Caki2 (cell line): Measurements from ENCODE around the gene CCNG2. TPM values are rescaled to one million over a fixed set of nuclear protein-coding genes. Genes with fewer than 3 reads are reported as not detected.

Source experiments
- DNase-seq: peaks from one replicate; pipeline ENCODE4 v3.0.0-alpha.2; 2015; ENCODE audit warnings: low read depth
- in situ Hi-C: cut with HindIII; loops from 2 replicates; pipeline ENCODE4 v1.10.0; 2016; ENCODE audit warnings: low sequenced_read_pairs, low pct_unique_long_range_greater_than_20kb, mixed read lengths
- total RNA-seq: library from RNA; depleted of rRNA; stranded (reverse); fragments of >200 nt; shearing (Covaris generic); gene quantifications from 2 replicates; pipeline ENCODE4 v1.2.3, GENCODE V29; 2014; ENCODE audit warnings: low replicate concordance

Gene CCNG2
- total RNA-seq, 1 experiment from 2014 or later = 46.9 TPM

DNA sequence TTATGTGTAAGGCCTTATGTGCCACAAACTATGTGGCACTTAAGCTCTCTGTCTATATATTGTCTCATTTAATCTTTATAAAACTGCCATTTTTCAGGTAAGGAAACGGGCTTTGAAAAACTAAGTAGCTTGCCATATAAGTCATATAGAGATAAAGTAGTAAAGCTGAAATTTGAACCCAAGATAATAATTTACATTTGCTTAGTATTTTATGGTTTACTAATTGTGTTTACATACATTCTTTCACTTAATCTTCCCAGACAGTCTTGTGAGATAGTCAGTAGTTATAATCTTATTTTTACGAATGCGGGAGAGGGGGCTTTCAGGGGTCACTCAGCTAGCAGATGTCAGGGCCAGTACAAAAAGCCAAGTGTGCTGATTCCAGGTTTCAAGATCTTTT lies 13.9 kb upstream of the CCNG2 start:
- DNase-seq = no peak
- in situ Hi-C loops = no loop called here

DNA sequence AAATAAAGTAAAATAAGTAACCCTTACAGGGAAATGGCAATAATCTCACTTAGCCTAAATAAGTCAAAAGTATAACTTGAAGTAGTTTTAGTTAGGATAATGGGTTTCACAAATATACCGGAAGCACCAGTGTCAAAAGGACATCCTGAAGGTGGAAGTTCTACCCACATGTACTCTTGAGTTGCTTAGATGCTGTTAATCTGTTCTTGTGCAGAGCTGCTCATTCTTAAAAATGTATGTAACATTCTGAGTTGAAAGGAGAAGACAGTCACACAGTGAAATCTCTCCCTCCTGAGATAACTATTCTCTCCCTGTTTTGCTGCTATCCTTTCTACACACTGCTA lies 11.2 kb upstream of the CCNG2 start:
- no peak for DNase-seq
- in situ Hi-C loops = no loop called here

DNA sequence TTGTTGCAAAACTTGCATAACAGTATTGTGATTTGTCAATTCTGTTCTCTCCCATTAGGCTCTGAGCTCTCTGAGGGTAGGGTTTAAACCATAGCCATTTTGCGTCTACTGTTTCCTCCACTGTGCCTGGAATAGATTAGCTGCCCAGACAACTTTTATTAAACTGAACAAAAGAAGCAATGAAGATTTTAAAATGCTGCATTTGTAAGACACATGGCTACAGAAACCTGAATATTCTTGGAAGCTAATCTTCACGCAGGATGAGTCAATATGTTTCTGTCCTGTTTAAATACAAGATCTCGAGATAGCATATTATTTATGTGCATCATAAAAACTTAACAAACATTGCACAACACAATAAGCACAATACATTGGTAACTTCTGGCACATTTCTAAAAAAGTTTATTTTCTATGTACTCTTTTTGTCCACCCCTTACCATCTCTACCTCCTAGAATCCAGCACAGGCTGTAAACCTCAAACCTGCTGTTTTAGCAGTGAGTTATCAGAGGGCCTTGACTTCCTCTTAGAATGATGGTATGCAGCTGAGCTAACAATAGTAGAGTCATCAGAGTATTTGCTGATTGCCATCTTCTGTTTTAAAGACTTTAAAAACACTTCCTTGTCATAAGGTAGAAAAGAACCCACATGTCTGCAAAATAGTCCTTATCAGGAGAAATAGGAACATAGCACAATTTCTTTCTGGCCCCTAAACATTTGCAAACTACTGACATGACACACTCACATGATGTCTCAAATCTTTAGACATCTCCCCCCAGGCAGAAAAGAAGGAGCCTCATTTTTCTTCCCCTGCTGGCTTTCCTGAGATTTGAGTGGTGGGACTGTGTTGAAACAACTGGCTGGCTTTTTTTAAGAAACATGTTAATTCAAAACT lies 10.6 kb upstream of the CCNG2 start:
- in situ Hi-C loops = no loop called here

DNA sequence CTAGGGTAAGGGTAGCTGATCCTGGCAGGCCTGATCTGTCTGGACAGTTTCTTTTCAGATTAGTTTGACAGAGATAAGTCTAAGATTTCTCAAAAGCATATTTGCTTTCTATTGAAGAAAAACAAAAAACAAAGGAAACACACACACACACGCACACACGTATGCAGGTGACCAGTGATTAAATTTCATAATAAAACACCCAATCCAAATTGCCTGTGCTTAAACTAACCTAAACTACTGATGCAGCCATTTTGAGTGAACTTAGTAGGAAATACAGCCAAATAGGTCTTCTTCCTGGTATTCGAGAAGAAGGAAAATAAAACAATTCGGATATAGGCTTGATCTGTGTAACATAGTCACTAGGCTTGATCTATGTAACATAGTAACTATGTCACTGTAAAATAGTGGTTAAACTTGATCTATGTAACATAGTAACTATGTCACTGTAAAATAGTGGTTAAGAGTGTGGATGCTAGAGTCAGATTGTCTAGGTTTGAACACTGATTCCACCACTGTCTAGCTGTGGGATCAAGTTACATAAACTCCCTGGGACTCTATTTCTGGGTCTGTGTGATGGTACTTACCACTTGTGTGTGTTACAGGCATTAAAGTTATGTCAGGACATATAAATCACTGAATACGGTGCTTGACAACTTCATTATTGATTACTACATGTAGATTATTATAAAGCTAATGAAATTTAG lies 9.8 kb upstream of the CCNG2 start:
- in situ Hi-C loops = no loop called here
- no peak for DNase-seq

More for the DNA sequence above, 10.6 kb upstream of the CCNG2 start:
- no peak for DNase-seq

DNA sequence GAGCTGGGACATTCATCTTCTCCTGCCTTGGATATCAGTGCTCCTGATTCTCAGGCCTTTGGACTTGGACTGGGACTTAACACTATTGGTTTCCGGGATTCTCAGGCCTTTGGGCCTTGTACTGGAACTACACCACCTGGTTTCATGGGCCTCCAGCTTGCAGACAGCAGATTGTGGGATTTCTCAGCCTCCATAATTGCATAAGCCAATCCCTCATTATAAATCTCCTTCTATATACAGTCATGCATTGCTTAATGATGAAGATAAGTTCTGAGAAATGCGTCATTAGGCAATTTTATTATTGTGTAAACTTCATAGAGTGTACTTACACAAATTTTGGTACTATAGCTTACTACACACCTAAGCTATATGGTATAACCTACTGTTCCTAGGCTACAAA lies 8.9 kb upstream of the CCNG2 start:
- in situ Hi-C loops = no loop called here
- no peak for DNase-seq

DNA sequence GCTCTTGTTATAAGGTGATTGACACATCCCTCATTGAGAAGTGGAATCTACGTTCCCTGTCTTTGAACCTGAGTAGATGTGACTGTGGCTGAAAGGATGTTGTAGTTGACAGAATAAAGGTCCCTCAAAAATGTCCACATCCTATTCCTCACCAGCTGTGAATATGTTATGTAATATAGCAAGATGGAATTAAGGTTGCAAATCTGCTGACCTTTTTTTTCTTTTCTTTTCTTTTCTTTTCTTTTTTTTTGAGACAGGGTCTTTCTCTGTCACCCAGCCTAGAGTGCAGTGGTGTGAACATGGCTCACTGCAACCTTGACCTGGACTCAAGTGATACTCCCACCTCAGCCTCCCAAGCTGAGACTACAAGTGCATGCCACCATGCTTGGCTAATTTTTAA lies 7.2 kb upstream of the CCNG2 start:
- in situ Hi-C loops = no loop called here
- DNase-seq = no peak

DNA sequence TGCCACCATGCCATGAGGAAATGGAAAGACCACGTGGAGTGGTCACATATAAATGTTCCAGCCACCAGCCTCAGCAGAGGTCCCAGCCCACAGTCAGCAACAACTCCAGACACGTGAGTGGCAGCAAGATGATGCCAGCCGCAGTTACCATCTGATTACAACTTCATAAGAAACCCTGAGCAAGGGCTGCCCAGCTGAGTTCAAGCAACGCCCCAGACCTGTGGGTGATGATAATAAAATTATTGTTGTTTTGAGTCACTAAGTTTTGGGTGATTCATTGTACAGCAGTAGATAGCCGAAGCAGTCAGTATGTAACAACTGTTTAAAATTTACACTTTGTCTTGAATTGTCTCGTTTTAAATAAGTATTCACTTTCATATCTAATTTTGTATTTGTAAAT lies 5.8 kb upstream of the CCNG2 start:
- in situ Hi-C loops = no loop called here
- no peak for DNase-seq

DNA sequence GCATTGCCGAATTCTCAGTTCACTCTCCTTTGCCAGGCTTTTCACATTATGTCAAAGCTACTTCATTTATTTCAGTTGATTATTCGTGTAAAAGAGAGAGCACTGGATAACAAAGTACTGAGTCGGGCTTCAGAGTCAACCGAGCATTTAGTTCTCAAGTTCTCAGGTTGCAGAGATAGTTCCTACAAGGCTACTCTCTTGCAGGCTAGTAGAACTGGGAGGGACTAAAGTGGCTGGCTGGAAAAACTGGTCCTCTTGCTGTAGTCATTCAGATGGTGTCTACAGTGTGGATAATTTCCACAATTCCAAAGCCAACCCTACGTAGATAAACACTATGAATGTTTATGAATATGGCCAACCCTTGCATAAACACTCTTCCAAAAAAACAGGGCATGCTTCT lies 4.6 kb upstream of the CCNG2 start:
- in situ Hi-C loops = no loop called here
- DNase-seq = no peak

DNA sequence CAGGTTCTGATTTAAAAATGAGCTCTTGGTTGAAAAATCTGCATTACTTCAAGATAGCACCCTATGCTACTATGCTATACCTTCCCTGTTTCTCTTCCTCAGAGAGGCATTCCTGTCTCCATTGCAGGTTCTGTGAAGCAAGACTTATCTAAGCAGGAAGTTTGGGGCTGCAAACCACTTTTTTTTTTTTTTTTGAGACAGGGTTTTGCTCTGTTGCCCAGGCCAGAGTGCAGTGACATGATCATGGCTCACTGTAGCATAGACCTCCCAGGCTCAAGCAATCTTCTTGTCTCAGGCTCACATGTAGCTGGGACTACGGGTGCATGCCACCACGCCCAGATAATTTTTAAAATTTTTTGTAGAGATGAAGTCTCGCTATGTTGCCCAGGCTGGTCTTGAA lies 4.0 kb upstream of the CCNG2 start:
- DNase-seq = peak; percentile 23
- in situ Hi-C loops = no loop called here

DNA sequence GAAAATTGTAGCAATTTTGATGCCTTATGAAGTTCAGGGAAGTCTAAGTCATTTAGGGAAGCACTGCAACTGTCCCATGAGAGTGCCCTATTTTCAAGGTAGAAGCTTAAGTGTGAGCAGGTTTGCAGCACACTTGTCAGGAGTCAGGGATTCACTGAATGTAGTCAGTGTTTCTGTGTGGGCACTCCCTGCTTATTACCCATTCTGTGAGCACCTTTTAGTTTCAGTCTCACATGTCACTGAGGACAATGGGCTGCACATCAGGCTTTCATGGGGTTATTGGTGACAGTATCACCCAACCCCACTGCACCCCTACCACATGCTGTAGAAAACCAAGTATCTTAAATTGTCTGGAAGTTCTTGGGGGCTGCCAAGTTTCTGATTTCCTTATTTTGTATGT lies 2.9 kb upstream of the CCNG2 start:
- in situ Hi-C loops = no loop called here

DNA sequence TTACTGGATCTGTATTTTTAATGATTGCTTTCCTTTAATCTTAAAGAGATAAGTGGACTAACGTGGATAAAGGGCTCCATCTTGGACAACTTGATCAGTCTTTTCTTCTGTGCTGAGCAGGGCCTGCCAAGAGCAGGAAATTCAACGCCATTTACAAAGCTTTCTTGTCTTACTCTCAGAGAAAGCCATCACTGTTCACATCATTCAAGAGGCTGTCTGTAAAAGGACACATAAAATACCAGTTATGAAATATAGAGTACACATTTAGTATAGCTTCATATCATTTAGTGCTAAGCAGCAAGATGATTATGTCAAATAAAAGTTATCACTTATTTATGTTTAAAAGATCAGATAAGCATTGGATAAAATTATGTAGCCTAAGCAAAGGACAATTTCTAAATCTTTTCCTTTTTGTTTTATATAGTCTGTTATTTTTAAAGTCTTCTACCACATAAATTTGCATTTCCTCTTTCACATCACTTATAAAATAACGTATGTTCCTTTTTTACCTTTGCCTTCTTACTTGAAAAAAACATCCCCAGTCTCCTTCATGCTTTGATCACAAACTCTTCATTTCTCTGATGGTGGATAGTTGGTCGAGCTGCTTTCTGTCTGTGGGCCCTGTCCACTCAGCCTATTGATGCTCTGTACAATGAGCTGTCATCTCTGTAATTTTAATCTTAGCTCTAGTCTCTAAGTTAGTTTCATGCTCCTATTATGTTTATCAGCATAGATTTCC lies 2.1 kb upstream of the CCNG2 start:
- in situ Hi-C loops = no loop called here
- DNase-seq = no peak

More for the DNA sequence above, 2.9 kb upstream of the CCNG2 start:
- no peak for DNase-seq

DNA sequence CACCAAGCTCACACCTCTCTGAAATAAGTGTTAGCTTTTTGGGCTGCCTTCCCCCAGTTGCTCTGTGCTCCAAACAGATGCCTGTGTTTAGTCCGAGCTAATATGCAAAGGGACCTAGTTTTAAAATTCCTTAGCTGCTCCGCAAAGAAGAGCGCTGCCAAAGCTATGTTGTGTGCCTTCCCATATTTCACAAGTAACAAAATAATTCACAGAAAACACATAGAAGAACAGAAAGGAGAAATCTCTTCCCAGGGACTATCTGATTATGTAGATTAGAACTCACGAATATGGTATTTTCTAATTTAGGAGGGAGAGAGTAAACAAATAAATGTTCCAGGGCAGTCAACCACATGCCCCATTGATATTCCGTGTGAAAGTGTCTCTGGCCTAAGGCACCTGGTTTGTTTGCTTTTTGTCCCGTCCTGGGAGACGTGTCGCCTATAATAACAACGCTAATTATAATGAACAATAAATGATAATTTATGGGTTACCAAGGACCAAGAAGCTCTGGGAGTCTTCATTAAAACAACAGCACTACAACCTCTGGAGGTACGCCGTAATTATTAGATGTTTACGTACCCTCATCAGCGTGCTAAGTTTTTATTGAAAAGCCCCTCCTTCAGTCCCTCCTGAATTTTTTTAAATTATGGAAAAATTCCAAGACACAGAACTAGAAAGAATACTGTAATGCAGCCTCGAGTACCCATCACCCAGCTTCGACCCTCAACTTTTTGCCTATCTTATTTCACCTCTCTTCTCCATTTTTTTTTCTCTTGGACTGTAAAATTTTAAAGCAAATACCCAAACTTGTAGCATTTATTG lies 1.2 kb upstream of the CCNG2 start:
- in situ Hi-C loops = no loop called here

DNA sequence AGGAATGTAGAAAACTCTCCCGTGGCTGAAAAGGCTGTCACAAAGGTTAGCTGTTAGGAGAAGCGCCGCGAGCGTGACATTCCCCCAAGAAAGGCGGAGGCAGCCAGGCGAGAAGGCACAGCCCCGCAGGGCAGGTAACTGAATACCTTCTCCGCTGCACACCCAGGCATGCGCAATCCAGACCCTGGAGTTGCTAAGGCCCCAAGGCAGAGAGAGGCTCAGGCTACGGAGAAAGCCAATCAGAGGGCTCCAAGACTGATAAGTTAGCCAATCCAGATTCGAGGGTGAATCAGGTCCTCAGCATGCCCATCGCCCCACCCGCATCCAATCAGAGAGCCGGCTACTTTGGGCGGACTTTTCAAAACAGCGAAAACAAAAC lies 485 bp upstream of the CCNG2 start:
- in situ Hi-C loops = no loop called here
- peak; percentile 98 for DNase-seq

More for the DNA sequence above, 1.2 kb upstream of the CCNG2 start:
- no peak for DNase-seq

DNA sequence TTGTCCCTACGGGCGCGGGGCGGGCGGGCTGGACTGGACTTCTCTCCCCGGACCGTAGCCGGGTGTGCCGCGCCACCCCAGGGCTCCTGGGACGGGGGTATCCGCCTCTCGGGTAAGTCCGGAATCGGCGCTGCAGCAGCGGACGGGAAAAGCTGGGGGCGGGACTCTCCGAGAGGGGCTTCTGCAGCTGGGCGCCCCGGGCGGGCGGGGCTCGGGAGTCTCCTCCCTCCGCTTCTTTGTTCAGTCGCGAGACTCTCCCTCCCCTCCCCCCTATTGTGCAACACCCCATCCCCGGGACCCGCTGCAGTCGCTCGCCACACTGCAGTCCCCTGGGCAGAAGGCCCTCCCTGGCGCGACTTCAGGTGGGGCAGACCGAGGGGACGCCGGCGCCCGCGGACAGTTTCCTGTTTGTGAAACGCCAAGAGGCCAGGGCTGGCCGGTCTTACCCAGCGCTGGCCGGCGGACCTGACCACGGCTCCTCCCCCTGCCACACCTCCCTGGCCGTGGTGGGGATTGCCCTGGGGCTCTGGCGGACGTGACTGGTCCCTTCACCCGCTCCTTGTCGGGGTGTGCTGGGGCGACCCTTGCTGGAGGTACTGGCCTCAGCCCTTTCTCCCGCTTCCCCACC lies 966 bp downstream of the CCNG2 start:
- peak; percentile 88 for DNase-seq
- in situ Hi-C loops = no loop called here

DNA sequence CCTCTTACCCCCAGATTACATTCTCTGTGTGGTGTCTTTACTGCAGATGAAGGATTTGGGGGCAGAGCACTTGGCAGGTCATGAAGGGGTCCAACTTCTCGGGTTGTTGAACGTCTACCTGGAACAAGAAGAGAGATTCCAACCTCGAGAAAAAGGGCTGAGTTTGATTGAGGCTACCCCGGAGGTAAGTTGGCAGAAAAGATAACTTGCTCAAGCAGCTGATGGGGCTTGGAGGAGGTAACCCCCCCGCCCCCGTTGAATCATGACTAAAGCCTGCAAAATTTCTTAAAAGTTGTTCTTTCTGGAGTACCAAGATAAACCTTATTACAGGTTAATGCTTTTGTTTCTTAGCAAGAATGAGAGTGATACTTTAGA lies 1.5 kb downstream of the CCNG2 start:
- in situ Hi-C loops = no loop called here
- no peak for DNase-seq

DNA sequence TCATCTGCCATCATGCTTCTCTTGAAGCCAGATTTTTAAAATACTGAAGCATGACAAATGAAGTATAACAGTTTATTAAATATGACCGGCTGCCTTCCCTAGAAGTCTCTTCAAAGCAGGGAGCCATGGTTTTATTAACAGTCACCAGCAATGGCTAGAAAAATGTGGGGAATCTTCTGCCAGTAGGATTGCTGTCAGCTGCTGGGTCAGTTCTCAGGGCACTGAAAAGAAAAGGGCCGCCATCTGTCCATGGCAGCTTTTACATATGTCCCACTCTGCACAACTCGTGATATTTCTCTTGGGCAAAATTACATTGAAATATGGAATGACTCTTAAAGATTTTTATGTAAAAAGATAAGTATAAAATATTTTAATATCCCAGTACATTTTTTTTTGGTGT lies 2.8 kb downstream of the CCNG2 start:
- no peak for DNase-seq
- in situ Hi-C loops = no loop called here

DNA sequence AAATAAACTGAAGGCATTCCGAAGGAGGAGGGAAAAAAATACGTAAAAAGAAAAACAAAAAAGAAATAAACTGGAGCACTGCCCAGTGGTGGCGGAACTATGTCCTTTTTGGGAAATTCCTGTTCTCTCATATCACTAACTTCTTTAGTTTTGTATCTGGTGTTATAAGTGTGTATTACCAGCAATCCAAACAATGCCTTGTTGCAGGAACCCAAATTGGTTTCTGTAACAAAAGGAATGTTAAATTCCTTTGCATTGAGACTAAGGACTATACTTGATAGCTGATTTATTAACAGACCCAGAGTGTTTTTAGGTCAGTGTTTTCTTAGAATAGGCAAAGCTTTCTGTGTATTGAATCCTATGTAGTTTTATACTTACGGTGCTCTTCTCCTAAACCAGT lies 6.6 kb downstream of the CCNG2 start:
- in situ Hi-C loops = no loop called here
- DNase-seq = no peak

DNA sequence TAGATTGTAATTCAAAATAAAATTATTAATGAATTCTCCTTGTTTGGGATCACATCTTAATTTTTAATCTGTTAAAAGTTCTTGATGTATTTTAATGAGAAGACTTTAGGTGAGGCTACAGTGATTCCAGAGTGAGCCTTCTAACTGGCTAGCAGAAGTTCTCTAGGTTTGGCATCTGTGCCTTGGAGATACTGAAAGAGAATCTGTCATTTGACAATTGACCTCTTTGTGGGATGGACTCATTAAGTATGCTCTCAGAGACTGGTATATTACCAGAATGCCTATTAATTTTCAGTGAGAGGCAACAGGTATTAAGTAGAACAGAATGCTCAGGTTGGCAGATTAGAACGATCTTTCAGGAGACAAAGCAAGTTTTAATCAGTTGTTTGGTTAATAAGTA lies 10.2 kb downstream of the CCNG2 start:
- no peak for DNase-seq

More for the DNA sequence above, 10.2 kb downstream of the CCNG2 start:
- in situ Hi-C loops = no loop called here
